ENCODE data around the gene UBXN1.
A peak's percentile ranks its signal among the peaks of the same experiment; 100 is the strongest.
"Not testable (repeated sequence)": the region's sequence is repeated elsewhere in the genome, so short reads cannot be mapped to it uniquely, and the experiment has no call there.

UBXN1 gene

DNA sequence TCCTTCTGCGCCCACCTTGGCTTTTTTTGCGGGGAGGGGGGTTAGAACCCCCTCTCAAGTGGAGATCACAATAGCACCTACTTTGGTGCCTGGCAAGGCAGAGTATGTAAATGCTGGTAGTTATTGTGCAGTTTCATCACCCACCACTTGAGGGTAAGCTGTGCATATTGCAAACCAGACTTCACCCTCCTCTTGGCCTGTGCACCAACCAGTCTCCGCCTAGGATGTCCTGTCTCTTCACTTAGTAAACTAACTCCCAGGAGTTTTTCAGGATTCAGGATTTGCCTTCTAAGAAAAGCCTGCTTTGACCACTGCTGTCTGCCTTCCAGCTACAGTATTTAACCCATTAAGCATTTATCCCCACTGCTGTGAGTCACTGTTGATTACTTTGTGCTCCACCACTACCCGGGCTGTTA is 2.0 kb upstream of the UBXN1 start:
- TF ChIP-seq, protein P1, sequence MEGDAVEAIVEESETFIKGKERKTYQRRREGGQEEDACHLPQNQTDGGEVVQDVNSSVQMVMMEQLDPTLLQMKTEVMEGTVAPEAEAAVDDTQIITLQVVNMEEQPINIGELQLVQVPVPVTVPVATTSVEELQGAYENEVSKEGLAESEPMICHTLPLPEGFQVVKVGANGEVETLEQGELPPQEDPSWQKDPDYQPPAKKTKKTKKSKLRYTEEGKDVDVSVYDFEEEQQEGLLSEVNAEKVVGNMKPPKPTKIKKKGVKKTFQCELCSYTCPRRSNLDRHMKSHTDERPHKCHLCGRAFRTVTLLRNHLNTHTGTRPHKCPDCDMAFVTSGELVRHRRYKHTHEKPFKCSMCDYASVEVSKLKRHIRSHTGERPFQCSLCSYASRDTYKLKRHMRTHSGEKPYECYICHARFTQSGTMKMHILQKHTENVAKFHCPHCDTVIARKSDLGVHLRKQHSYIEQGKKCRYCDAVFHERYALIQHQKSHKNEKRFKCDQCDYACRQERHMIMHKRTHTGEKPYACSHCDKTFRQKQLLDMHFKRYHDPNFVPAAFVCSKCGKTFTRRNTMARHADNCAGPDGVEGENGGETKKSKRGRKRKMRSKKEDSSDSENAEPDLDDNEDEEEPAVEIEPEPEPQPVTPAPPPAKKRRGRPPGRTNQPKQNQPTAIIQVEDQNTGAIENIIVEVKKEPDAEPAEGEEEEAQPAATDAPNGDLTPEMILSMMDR (IDR thresholded peaks at IDR 0.05; ENCODE audit: insufficient read depth, missing control alignments) = peak; percentile 61
- DNase-seq (ENCODE audit: insufficient read length, low spot score) (no peak), FAIRE-seq (no peak)

DNA sequence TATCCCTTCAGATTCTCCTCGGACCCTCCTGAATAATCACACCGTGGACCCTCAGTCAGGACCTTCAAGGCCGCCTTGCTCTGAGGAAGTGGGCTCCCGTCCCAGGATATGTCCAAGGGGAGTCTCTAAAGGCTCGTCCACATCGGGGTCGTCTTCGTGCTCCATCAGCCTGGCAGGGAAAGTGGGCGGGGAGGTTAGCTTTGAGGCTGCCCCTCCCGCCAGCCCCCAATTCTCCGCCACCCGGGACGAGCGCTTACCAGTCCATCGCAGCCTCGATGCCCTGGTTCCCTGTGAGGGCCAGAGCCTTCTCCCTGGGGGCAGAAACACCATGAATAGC is 472 bp downstream of the UBXN1 start:
- no peak for DNase-seq (ENCODE audit: insufficient read length, low spot score)
- TF ChIP-seq, protein P1 (IDR thresholded peaks at IDR 0.05; ENCODE audit: insufficient read depth, missing control alignments) = no peak

DNA sequence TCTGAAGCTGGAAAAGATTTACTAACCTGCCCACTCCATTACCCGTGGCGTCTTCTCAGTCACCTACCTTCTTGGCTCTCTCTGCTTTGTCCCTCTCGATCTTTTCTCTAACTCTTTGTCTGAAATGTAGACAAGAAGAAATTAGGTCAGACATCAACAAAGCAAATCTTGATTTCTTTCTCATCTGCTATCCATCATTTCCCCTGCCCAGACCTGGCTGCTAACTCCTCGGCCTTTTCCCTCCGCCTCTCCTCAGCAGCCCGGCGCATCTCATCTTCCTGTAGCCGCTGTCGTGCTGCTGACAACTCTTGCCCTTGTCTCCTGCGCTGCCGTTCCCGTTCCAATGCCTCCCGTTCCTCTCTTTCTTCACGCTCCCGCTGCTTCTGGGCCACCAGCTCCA is 1.2 kb downstream of the UBXN1 start:
- FAIRE-seq (no peak), DNase-seq (ENCODE audit: insufficient read length, low spot score) (no peak)
- TF ChIP-seq, protein P1 (IDR thresholded peaks at IDR 0.05; ENCODE audit: insufficient read depth, missing control alignments) = no peak

More for the DNA sequence above, 472 bp downstream of the UBXN1 start:
- FAIRE-seq = no peak

DNA sequence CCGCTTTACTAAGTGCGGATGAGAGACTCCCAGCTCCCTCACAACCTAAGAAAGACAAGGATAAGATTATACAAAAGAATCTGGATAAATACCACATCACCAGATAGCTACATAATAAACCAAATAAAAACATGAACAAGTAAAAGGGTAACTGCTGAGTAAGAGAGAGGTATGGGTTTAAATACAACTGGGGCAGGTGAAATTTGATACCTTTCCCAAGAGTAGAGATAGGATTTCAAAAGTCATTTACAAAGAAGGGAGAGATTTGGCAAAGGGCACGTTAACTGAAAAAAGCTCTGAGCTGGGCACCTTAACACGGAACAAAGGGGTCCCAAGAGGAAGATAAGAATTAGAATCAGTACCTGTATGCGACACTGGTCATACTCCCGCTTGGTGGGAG is 1.7 kb downstream of the UBXN1 start:
- TF ChIP-seq, protein P1 (IDR thresholded peaks at IDR 0.05; ENCODE audit: insufficient read depth, missing control alignments) = no peak
- no peak for FAIRE-seq
- no peak for DNase-seq (ENCODE audit: insufficient read length, low spot score)

DNA sequence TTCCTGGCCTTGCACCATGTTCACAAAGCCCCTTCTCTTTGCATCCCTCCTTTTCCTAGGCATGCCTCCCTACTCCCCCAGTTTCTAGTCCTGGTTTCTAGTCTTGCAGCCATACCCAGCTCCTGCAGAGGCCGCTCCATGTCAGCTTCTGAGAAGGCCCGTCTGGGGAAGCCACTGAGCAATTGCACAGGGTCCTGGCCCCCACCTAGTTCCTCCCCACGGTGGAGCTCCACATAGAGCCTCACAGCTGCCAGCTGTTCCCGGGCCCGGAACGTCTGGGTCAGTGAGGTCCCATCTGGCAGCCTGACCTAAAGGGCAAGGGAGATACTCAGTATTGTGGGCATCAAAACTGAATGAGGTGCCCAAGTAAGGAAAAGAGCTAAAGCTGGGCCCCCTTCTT is 2.2 kb downstream of the UBXN1 start:
- DNase-seq (ENCODE audit: insufficient read length, low spot score) = no peak
- TF ChIP-seq, protein P1 (IDR thresholded peaks at IDR 0.05; ENCODE audit: insufficient read depth, missing control alignments) = no peak
- FAIRE-seq = no peak

DNA sequence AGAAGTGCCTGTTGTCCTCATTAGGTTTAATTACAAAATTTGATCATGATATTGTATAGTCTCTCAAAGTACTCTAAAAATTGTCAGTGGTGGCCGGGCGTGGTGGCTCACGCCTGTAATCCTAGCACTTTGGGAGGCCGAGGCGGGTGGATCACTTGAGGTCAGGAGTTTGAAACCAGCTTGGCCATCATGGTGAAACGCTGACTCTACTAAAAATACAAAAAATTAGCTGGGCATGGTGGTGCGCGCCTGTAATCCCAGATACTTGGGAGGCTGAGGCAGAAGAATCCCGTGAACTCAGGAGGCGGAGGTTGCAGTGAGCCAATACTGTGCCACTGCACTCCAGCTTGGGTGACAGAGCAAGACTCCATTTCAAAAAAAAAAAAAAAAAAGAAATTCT is 3.5 kb downstream of the UBXN1 start:
- DNase-seq (ENCODE audit: insufficient read length, low spot score); FAIRE-seq: not testable (repeated sequence)

DNA sequence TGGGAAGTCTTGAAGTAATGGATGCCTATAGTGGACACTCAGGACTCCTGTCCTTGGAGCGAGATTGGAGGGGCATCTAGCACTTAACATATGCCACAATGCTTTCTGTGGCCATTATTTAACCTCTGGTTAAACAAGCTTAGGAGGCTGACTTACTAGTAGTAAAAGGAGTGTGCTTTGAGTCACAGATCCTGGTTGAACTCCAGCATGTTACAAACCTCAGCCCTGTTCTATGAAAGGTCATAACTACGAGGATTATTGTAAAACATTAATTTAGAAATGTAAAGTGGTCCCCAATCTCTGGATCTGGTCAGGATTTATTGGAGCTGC is 5.7 kb downstream of the UBXN1 start:
- TF ChIP-seq, protein P1 (IDR thresholded peaks at IDR 0.05; ENCODE audit: insufficient read depth, missing control alignments) = no peak
- FAIRE-seq = no peak

DNA sequence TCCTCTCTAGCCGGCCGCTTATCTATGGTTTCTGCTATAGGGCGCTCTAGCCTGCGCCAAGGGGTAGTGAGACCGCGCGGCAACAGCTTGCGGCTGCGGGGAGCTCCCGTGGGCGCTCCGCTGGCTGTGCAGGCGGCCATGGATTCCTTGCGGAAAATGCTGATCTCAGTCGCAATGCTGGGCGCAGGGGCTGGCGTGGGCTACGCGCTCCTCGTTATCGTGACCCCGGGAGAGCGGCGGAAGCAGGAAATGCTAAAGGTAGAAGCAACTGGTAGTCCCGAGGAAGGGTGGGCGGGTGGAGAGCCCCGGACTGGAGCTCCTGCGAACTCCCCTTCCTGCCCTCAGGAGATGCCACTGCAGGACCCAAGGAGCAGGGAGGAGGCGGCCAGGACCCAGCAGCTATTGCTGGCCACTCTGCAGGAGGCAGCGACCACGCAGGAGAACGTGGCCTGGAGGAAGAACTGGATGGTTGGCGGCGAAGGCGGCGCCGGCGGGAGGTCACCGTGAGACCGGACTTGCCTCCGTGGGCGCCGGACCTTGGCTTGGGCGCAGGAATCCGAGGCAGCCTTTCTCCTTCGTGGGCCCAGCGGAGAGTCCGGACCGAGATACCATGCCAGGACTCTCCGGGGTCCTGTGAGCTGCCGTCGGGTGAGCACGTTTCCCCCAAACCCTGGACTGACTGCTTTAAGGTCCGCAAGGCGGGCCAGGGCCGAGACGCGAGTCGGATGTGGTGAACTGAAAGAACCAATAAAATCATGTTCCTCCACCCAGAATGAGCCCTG is 7.1 kb downstream of the UBXN1 start, which contains the start of the genes LBHD1 and UQCC3:
Gene LBHD1, minus strand, starts transcription at position 660 of the 782 bp plus-strand sequence. CDS start 2,236 bp downstream, outside the sequence.
Gene UQCC3, plus strand, starts transcription at position 66 of the 782 bp plus-strand sequence. Its CDS starts 73 bp downstream, at position 139.
- TF ChIP-seq, protein P1 (IDR thresholded peaks at IDR 0.05; ENCODE audit: insufficient read depth, missing control alignments) = no peak
- FAIRE-seq = no peak
- peak; percentile 79 for DNase-seq (ENCODE audit: insufficient read length, low spot score)

More for the DNA sequence above, 5.7 kb downstream of the UBXN1 start:
- no peak for DNase-seq (ENCODE audit: insufficient read length, low spot score)
